Measurements from ENCODE around the gene ZNF827.

DNA sequence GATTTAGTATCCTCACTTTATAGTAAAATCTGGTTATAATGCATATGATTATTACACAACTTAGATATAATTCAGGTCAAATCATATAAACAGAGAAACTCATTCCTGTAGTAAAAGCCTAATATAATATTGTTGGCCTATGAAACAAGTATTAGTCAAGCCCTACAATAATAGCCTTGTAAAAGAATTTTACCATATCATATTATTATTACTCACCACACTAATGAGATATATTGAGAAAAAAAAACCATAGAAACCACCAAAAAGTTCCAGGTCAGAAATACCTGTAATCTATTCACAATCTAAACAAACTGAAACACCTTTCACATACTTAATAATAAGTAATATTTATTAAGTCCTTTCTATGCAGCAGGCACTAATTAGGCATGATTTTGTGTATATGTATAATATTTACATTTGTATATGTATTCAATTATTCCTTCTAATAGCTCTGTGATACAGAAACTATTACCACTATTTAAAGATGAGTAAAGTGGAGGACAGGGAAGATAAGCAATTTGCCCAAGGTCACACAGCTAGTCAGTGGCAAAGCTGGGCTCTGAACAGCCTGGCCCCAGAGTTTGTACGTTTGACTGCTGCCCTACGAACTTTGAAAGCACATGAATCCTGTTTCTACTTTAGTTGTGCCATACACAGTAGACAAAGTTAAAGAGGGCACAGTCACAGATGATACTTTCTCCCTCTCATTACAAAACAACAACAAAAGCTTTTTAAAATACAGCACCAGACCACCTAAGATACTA lies 9.0 kb downstream of the ZNF827 start:
- no peak for TF ChIP-seq POLR2A (IDR thresholded peaks at IDR 0.05)
- TF ChIP-seq, protein P1, sequence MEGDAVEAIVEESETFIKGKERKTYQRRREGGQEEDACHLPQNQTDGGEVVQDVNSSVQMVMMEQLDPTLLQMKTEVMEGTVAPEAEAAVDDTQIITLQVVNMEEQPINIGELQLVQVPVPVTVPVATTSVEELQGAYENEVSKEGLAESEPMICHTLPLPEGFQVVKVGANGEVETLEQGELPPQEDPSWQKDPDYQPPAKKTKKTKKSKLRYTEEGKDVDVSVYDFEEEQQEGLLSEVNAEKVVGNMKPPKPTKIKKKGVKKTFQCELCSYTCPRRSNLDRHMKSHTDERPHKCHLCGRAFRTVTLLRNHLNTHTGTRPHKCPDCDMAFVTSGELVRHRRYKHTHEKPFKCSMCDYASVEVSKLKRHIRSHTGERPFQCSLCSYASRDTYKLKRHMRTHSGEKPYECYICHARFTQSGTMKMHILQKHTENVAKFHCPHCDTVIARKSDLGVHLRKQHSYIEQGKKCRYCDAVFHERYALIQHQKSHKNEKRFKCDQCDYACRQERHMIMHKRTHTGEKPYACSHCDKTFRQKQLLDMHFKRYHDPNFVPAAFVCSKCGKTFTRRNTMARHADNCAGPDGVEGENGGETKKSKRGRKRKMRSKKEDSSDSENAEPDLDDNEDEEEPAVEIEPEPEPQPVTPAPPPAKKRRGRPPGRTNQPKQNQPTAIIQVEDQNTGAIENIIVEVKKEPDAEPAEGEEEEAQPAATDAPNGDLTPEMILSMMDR (IDR thresholded peaks at IDR 0.05) = no peak
